RWPE2 (cell line): ENCODE data around the gene OPRM1.
"Not testable (repeated sequence)": the region's sequence is repeated elsewhere in the genome, so short reads cannot be mapped to it uniquely, and the experiment has no call there.

Experiments used
- ATAC-seq: fragments of 200-7000 bp; cut with Tn5 transposase; 3 replicates; pipeline ENCODE4 v1.9.1; 2021; ENCODE audit warnings: low read depth
- DNase-seq: peaks from one replicate; pipeline ENCODE4 v3.0.0-alpha.2; 2020; ENCODE audit warnings: low spot score
- H3K27ac ChIP-seq: fragments of 450-650 bp; 2 replicates; pipeline ENCODE4 v1.5.1; 2017; ENCODE audit warnings: mild to moderate bottlenecking; ENCODE audit not compliant: poor library complexity, severe bottlenecking
- H3K27me3 ChIP-seq: fragments of 250-450 bp; sonication (Bioruptor Pico); 2 replicates; pipeline ENCODE4 v1.5.1; 2021; ENCODE audit warnings: mild to moderate bottlenecking, moderate library complexity; ENCODE audit not compliant: insufficient read depth, poor library complexity, severe bottlenecking
- H3K36me3 ChIP-seq: fragments of 250-450 bp; sonication (Bioruptor Pico); 2 replicates; pipeline ENCODE4 v1.5.1; 2020; ENCODE audit warnings: low read depth, mild to moderate bottlenecking, moderate library complexity
- H3K4me1 ChIP-seq: fragments of 250-450 bp; sonication (Bioruptor Pico); 2 replicates; pipeline ENCODE4 v1.5.1; 2021; ENCODE audit warnings: mild to moderate bottlenecking, moderate library complexity; ENCODE audit not compliant: insufficient read depth, poor library complexity, severe bottlenecking
- H3K4me3 ChIP-seq: fragments of 250-450 bp; sonication (Bioruptor Pico); 2 replicates; pipeline ENCODE4 v1.5.1; 2021; ENCODE audit warnings: mild to moderate bottlenecking, moderate library complexity; ENCODE audit not compliant: severe bottlenecking
- H3K9me3 ChIP-seq: fragments of 250-450 bp; sonication (Bioruptor Pico); 2 replicates; pipeline ENCODE4 v1.5.1; 2021; ENCODE audit warnings: mild to moderate bottlenecking, moderate library complexity; ENCODE audit not compliant: severe bottlenecking
- CTCF ChIP-seq: fragments of 450-650 bp; IDR thresholded peaks from one replicate; pipeline ENCODE4 v1.5.1; 2017; ENCODE audit warnings: mild to moderate bottlenecking, moderate library complexity; ENCODE audit not compliant: poor library complexity, severe bottlenecking

The OPRM1 gene

GRCh38 chr6:154187714-154188113, 148.7 kb downstream of the OPRM1 start:
- Histone ChIP-seq H3K4me3 (no peak overlapping the region), H3K27ac (no peak overlapping the region), H3K4me1 (no peaks in the 10 kb centered on the region), H3K27me3 (no peaks in the 10 kb centered on the region), H3K9me3 (peaks cover 2% of the 10 kb centered on the region), H3K36me3 (no peaks in the 10 kb centered on the region)
- TF ChIP-seq CTCF, result no peak
- DNase-seq, result no peak
- ATAC-seq, result no peak

GRCh38 chr6:154196333-154196885, 157.4 kb downstream of the OPRM1 start:
- Histone ChIP-seq H3K4me1 (peaks cover 4% of the 10 kb centered on the region), H3K36me3 (no peaks in the 10 kb centered on the region), H3K4me3 (no peak overlapping the region), H3K27me3 (no peaks in the 10 kb centered on the region), H3K27ac (no peak overlapping the region), H3K9me3 (no peaks in the 10 kb centered on the region)
- no peak for DNase-seq
- no peak for ATAC-seq
- TF ChIP-seq CTCF, result no peak

- Histone ChIP-seq H3K4me3 (no peak overlapping the region), H3K27me3 (no peaks in the 10 kb centered on the region), H3K9me3 (no peaks in the 10 kb centered on the region), H3K4me1 (peaks cover 4% of the 10 kb centered on the region), H3K27ac (no peak overlapping the region), H3K36me3 (no peaks in the 10 kb centered on the region)
- no peak for TF ChIP-seq CTCF
- ATAC-seq (no peak), DNase-seq (no peak)
These were observed 158.3 kb downstream of the OPRM1 start for GRCh38 chr6:154197196-154197860.

GRCh38 chr6:154201688-154202087, 162.6 kb downstream of the OPRM1 start:
- H3K36me3 ChIP-seq, H3K4me1 ChIP-seq, H3K9me3 ChIP-seq, DNase-seq, ATAC-seq, H3K4me3 ChIP-seq, H3K27ac ChIP-seq, H3K27me3 ChIP-seq: not testable (repeated sequence)

GRCh38 chr6:154202339-154202738, 163.3 kb downstream of the OPRM1 start:
- Histone ChIP-seq H3K27me3 (no peaks in the 10 kb centered on the region), H3K4me3 (no peak overlapping the region), H3K4me1 (peaks cover 1% of the 10 kb centered on the region), H3K36me3 (no peaks in the 10 kb centered on the region), H3K9me3 (no peaks in the 10 kb centered on the region), H3K27ac (no peak overlapping the region)
- no peak for TF ChIP-seq CTCF
- ATAC-seq, result no peak
- no peak for DNase-seq
